Measurements from ENCODE around the gene CDH23.

The CDH23 gene

GRCh38 chr10:71362141-71362540 is 34.6 kb upstream of the CDH23 start:
- TF ChIP-seq CTCF (IDR thresholded peaks at IDR 0.05): no peak
- TF ChIP-seq ZFX (IDR thresholded peaks at IDR 0.05; ENCODE audit: borderline replicate concordance): no peak
- H3K27ac ChIP-seq: no peak overlapping the region

- TF ChIP-seq ZFX (IDR thresholded peaks at IDR 0.05; ENCODE audit: borderline replicate concordance): no peak
- no peak for TF ChIP-seq CTCF (IDR thresholded peaks at IDR 0.05)
- no peak overlapping the region for H3K27ac ChIP-seq
Observed at GRCh38 chr10:71363936-71364335, 32.8 kb upstream of the CDH23 start.

- H3K27ac ChIP-seq: no peak overlapping the region
- TF ChIP-seq ZFX (IDR thresholded peaks at IDR 0.05; ENCODE audit: borderline replicate concordance): no peak
- no peak for TF ChIP-seq CTCF (IDR thresholded peaks at IDR 0.05)
Observed at GRCh38 chr10:71365366-71365765, 31.4 kb upstream of the CDH23 start.

- H3K27ac ChIP-seq: no peak overlapping the region
- TF ChIP-seq ZFX (IDR thresholded peaks at IDR 0.05; ENCODE audit: borderline replicate concordance): no peak
- TF ChIP-seq CTCF (IDR thresholded peaks at IDR 0.05): no peak
Observed at GRCh38 chr10:71366690-71367089, 30.0 kb upstream of the CDH23 start.

- H3K27ac ChIP-seq: no peak overlapping the region
Observed at GRCh38 chr10:71367271-71367670, 29.4 kb upstream of the CDH23 start.

GRCh38 chr10:71368176-71368575 is 28.5 kb upstream of the CDH23 start:
- H3K27ac ChIP-seq: no peak overlapping the region

More at GRCh38 chr10:71367271-71367670, 29.4 kb upstream of the CDH23 start:
- TF ChIP-seq ZFX (IDR thresholded peaks at IDR 0.05; ENCODE audit: borderline replicate concordance): no peak

GRCh38 chr10:71368643-71369042 is 28.1 kb upstream of the CDH23 start:
- peak; percentile 15; the same call in 1 of the 2 replicates for TF ChIP-seq CTCF (IDR thresholded peaks at IDR 0.05)
- no peak for TF ChIP-seq ZFX (IDR thresholded peaks at IDR 0.05; ENCODE audit: borderline replicate concordance)
- H3K27ac ChIP-seq: no peak overlapping the region

More at GRCh38 chr10:71368176-71368575, 28.5 kb upstream of the CDH23 start:
- no peak for TF ChIP-seq ZFX (IDR thresholded peaks at IDR 0.05; ENCODE audit: borderline replicate concordance)
- TF ChIP-seq CTCF (IDR thresholded peaks at IDR 0.05): no peak

- H3K27ac ChIP-seq: no peak overlapping the region
- TF ChIP-seq ZFX (IDR thresholded peaks at IDR 0.05; ENCODE audit: borderline replicate concordance) (no peak), CTCF (IDR thresholded peaks at IDR 0.05) (no peak)
Observed at GRCh38 chr10:71369602-71370001, 27.1 kb upstream of the CDH23 start.

All from 22Rv1 (cell line).